WTC11 (cell line): ENCODE measurements around the gene TCF7L1. TPM values are rescaled to one million over a fixed set of nuclear protein-coding genes. Genes with fewer than 3 reads are reported as not detected.

ENCODE experiments used
- ATAC-seq: fragments of 200-7000 bp; cut with Tn5 transposase; 2 replicates; pipeline ENCODE4 v1.10.0; 2021; ENCODE audit warnings: mild to moderate bottlenecking, moderate library complexity
- CTCF ChIA-PET: fragments of 300-600 bp; sonication (Branson Sonifier 250); formaldehyde crosslinking; loops from one replicate; lab custom pipeline; 2021; ENCODE audit warnings: antibody characterized with exemption; lab: Charles Lee
- POLR2A ChIA-PET: fragments of 350-600 bp; sonication (Branson Sonifier 250); formaldehyde crosslinking; loops from one replicate; lab custom pipeline; 2021; ENCODE audit warnings: antibody characterized with exemption; lab: Charles Lee
- DNase-seq: peaks from one replicate; pipeline ENCODE4 v3.0.0; 2021; ENCODE audit warnings: low spot score
- H3K27ac Mint-ChIP-seq: 2 replicates; pipeline ENCODE4 v1.8.0; 2021; ENCODE audit warnings: mixed read lengths
- H3K27me3 Mint-ChIP-seq: 2 replicates; pipeline ENCODE4 v1.8.0; 2021; ENCODE audit warnings: low read depth, mild to moderate bottlenecking, moderate library complexity, mixed read lengths
- H3K36me3 Mint-ChIP-seq: 2 replicates; pipeline ENCODE4 v1.8.0; 2021; ENCODE audit warnings: mixed read lengths
- H3K4me1 Mint-ChIP-seq: 2 replicates; pipeline ENCODE4 v1.8.0; 2022; ENCODE audit warnings: mixed read lengths
- H3K4me3 Mint-ChIP-seq: 2 replicates; pipeline ENCODE4 v1.8.0; 2021; ENCODE audit warnings: mild to moderate bottlenecking, moderate library complexity, mixed read lengths
- H3K9me3 Mint-ChIP-seq: 2 replicates; pipeline ENCODE4 v1.8.0; 2021; ENCODE audit warnings: mixed read lengths
- CREM ChIP-seq: sonication (generic); formaldehyde crosslinking; IDR thresholded peaks from 2 replicates; pipeline ENCODE4 v1.8.1; 2022; ENCODE audit warnings: mild to moderate bottlenecking, missing genetic modification reagents, moderate library complexity
- FOXP4 ChIP-seq: sonication (generic); formaldehyde crosslinking; IDR thresholded peaks from 2 replicates; pipeline ENCODE4 v1.8.0; 2022; ENCODE audit warnings: mild to moderate bottlenecking, missing genetic modification reagents
- IRF2 ChIP-seq: sonication (generic); formaldehyde crosslinking; IDR thresholded peaks from 2 replicates; pipeline ENCODE4 v1.8.0; 2022; ENCODE audit warnings: low read depth, missing genetic modification reagents, borderline replicate concordance
- JAZF1 ChIP-seq: fragments of 250-450 bp; sonication (Bioruptor Pico); IDR thresholded peaks from 2 replicates; pipeline ENCODE4 v1.9.0; 2021; ENCODE audit warnings: moderate library complexity, mild to moderate bottlenecking, inconsistent platforms
- JUN ChIP-seq: sonication (generic); formaldehyde crosslinking; IDR thresholded peaks from 2 replicates; pipeline ENCODE4 v1.8.0; 2023; ENCODE audit warnings: mild to moderate bottlenecking, missing genetic modification reagents
- MAX ChIP-seq: sonication (generic); formaldehyde crosslinking; IDR thresholded peaks from 2 replicates; pipeline ENCODE4 v1.8.0; 2022; ENCODE audit warnings: mild to moderate bottlenecking, missing genetic modification reagents
- NFE2L1 ChIP-seq: sonication (generic); formaldehyde crosslinking; IDR thresholded peaks from 2 replicates; pipeline ENCODE4 v1.8.1; 2023; ENCODE audit warnings: missing genetic modification reagents
- NR3C1 ChIP-seq: sonication (generic); formaldehyde crosslinking; conservative IDR thresholded peaks from 2 replicates; pipeline ENCODE4 v1.8.1; 2023; ENCODE audit warnings: low read depth, mild to moderate bottlenecking, missing genetic modification reagents
- PRRX2 ChIP-seq: fragments of 250-450 bp; sonication (Bioruptor Pico); IDR thresholded peaks from 2 replicates; pipeline ENCODE4 v1.8.0; 2021; ENCODE audit warnings: mild to moderate bottlenecking
- SMAD3 ChIP-seq: sonication (generic); formaldehyde crosslinking; IDR thresholded peaks from 2 replicates; pipeline ENCODE4 v1.8.0; 2022; ENCODE audit warnings: missing genetic modification reagents, mild to moderate bottlenecking, borderline replicate concordance
- ZBTB21 ChIP-seq: sonication (generic); formaldehyde crosslinking; IDR thresholded peaks from 2 replicates; pipeline ENCODE4 v1.8.1; 2023; ENCODE audit warnings: mild to moderate bottlenecking, missing genetic modification reagents, borderline replicate concordance
- ZBTB43 ChIP-seq: sonication (generic); formaldehyde crosslinking; IDR thresholded peaks from 2 replicates; pipeline ENCODE4 v1.8.1; 2023; ENCODE audit warnings: mild to moderate bottlenecking, missing genetic modification reagents
- ZNF263 ChIP-seq: sonication (generic); formaldehyde crosslinking; IDR thresholded peaks from 2 replicates; pipeline ENCODE4 v1.8.1; 2022; ENCODE audit warnings: low read depth, mild to moderate bottlenecking, moderate library complexity, missing genetic modification reagents
- ZNF317 ChIP-seq: sonication (generic); formaldehyde crosslinking; IDR thresholded peaks from 2 replicates; pipeline ENCODE4 v1.8.1; 2023; ENCODE audit warnings: low read depth, mild to moderate bottlenecking, moderate library complexity, missing genetic modification reagents, borderline replicate concordance
- ZNF416 ChIP-seq: fragments of 250-450 bp; sonication (Bioruptor Pico); IDR thresholded peaks from 2 replicates; pipeline ENCODE4 v1.9.0; 2021; ENCODE audit warnings: mild to moderate bottlenecking, inconsistent platforms
- ZNF671 ChIP-seq: fragments of 250-450 bp; sonication (Bioruptor Pico); IDR thresholded peaks from 2 replicates; pipeline ENCODE4 v1.8.0; 2021; ENCODE audit warnings: mild to moderate bottlenecking
- total RNA-seq: library from RNA; stranded (reverse); gene quantifications from 3 replicates; pipeline ENCODE4 v1.2.3, GENCODE V29; 2021
- TF ChIP-seq, protein P1 (sequence below): sonication (generic); formaldehyde crosslinking; conservative IDR thresholded peaks from 2 replicates; pipeline ENCODE4 v1.8.1; 2023; ENCODE audit warnings: mild to moderate bottlenecking, low read depth, missing genetic modification reagents, moderate library complexity
- TF ChIP-seq, protein P2 (sequence below): sonication (generic); formaldehyde crosslinking; IDR thresholded peaks from 2 replicates; pipeline ENCODE4 v1.8.0; 2022; ENCODE audit warnings: mild to moderate bottlenecking, missing genetic modification reagents
- TF ChIP-seq, protein P3 (sequence below): sonication (generic); formaldehyde crosslinking; IDR thresholded peaks from 2 replicates; pipeline ENCODE4 v1.8.1; 2022; ENCODE audit warnings: mild to moderate bottlenecking, missing genetic modification reagents, moderate library complexity, borderline replicate concordance

TCF7L1 gene
- total RNA-seq, 1 experiment from 2014 or later, result 104 TPM

GRCh38 chr2:85162746-85163301 is 29.6 kb downstream of the TCF7L1 start:
- Mint-ChIP-seq H3K36me3 (no peaks in the 10 kb centered on the region), H3K9me3 (no peaks in the 10 kb centered on the region), H3K27ac (peak overlapping the region; percentile 75), H3K4me1 (peaks cover 81% of the 10 kb centered on the region), H3K27me3 (no peaks in the 10 kb centered on the region), H3K4me3 (no peak overlapping the region)
- TF ChIP-seq, protein P1, sequence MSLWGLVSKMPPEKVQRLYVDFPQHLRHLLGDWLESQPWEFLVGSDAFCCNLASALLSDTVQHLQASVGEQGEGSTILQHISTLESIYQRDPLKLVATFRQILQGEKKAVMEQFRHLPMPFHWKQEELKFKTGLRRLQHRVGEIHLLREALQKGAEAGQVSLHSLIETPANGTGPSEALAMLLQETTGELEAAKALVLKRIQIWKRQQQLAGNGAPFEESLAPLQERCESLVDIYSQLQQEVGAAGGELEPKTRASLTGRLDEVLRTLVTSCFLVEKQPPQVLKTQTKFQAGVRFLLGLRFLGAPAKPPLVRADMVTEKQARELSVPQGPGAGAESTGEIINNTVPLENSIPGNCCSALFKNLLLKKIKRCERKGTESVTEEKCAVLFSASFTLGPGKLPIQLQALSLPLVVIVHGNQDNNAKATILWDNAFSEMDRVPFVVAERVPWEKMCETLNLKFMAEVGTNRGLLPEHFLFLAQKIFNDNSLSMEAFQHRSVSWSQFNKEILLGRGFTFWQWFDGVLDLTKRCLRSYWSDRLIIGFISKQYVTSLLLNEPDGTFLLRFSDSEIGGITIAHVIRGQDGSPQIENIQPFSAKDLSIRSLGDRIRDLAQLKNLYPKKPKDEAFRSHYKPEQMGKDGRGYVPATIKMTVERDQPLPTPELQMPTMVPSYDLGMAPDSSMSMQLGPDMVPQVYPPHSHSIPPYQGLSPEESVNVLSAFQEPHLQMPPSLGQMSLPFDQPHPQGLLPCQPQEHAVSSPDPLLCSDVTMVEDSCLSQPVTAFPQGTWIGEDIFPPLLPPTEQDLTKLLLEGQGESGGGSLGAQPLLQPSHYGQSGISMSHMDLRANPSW (CRISPR knock-in tag), result no peak
- no peak for TF ChIP-seq ZNF317 (CRISPR knock-in tag)
- no peak for TF ChIP-seq ZNF263 (CRISPR knock-in tag)
- no peak for TF ChIP-seq NFE2L1 (CRISPR knock-in tag)
- TF ChIP-seq ZBTB21 (CRISPR knock-in tag), result no peak
- TF ChIP-seq NR3C1, result no peak
- TF ChIP-seq, protein P2, sequence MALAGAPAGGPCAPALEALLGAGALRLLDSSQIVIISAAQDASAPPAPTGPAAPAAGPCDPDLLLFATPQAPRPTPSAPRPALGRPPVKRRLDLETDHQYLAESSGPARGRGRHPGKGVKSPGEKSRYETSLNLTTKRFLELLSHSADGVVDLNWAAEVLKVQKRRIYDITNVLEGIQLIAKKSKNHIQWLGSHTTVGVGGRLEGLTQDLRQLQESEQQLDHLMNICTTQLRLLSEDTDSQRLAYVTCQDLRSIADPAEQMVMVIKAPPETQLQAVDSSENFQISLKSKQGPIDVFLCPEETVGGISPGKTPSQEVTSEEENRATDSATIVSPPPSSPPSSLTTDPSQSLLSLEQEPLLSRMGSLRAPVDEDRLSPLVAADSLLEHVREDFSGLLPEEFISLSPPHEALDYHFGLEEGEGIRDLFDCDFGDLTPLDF (CRISPR knock-in tag), result no peak
- DNase-seq (no peak), ATAC-seq (no peak)
- CTCF ChIA-PET, result interaction anchor here (0.7 to 3.5 kb wide), 15 partner anchors 9 to 151 kb away, joined by 3 to 23 read pairs (median 5); partner anchors contain the start of gene TCF7L1
- POLR2A ChIA-PET, result interaction anchor here (1.4 kb wide), 1 partner anchor 17 kb away, joined by 3 read pairs; no protein-coding TSS in a partner anchor

DNA sequence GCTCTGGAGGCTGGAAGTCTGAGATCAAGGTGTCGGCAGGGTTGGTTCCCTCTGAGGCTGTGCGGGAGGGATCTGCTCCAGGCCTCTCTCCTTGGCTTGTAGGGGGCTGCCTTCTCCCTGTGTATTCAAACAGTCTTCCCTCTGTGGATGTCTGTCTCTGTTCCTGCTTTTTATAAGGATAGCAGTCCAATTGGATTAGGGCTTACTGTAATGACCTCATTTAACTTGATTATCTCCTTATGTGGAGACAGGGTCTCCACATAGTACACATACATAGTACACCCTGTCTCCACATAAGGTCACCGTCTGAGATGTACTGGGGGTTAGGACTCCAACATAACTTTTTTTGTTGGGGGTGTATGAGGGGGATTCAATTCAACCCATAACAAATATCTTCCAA is 30.5 kb downstream of the TCF7L1 start:
- TF ChIP-seq, protein P3, sequence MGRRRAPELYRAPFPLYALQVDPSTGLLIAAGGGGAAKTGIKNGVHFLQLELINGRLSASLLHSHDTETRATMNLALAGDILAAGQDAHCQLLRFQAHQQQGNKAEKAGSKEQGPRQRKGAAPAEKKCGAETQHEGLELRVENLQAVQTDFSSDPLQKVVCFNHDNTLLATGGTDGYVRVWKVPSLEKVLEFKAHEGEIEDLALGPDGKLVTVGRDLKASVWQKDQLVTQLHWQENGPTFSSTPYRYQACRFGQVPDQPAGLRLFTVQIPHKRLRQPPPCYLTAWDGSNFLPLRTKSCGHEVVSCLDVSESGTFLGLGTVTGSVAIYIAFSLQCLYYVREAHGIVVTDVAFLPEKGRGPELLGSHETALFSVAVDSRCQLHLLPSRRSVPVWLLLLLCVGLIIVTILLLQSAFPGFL (CRISPR knock-in tag), result no peak
- TF ChIP-seq ZNF263 (CRISPR knock-in tag) (no peak), JUN (CRISPR knock-in tag) (no peak), ZNF671 (no peak), MAX (CRISPR knock-in tag) (no peak), IRF2 (no peak), ZNF416 (CRISPR knock-in tag) (no peak), JAZF1 (CRISPR knock-in tag) (no peak), PRRX2 (no peak), FOXP4 (CRISPR knock-in tag) (no peak), ZBTB43 (no peak), SMAD3 (CRISPR knock-in tag) (no peak), CREM (no peak)
- TF ChIP-seq, protein P2 (CRISPR knock-in tag), result no peak
- TF ChIP-seq, all 79 proteins: peak for 0
- CTCF ChIA-PET, result interaction anchor here (0.5 to 3.5 kb wide), 6 partner anchors 12 to 119 kb away, joined by 3 to 23 read pairs (median 5); partner anchors contain the start of gene TCF7L1
- POLR2A ChIA-PET, result no interaction called here

More for the DNA sequence above, 30.5 kb downstream of the TCF7L1 start:
- Mint-ChIP-seq H3K4me1 (peaks cover 78% of the 10 kb centered on the region), H3K36me3 (no peaks in the 10 kb centered on the region), H3K27ac (peak overlapping the region; percentile 34; the same call in 1 of the 2 replicates), H3K4me3 (no peak overlapping the region), H3K27me3 (no peaks in the 10 kb centered on the region), H3K9me3 (no peaks in the 10 kb centered on the region)
- ATAC-seq (no peak; the same call in 1 of the 2 replicates), DNase-seq (no peak)
